Measurements from ENCODE around the gene RANBP3L.

- no peak for TF ChIP-seq REST (IDR thresholded peaks at IDR 0.05; ENCODE audit: insufficient read depth in 1 of 2, low read depth in 2 of 2, low read length in 2 of 2)
- no peak for TF ChIP-seq POLR2AphosphoS5 (IDR thresholded peaks at IDR 0.05; ENCODE audit: low read depth, low read length)
- TF ChIP-seq TAF1 (IDR thresholded peaks at IDR 0.05; ENCODE audit: borderline replicate concordance, insufficient read depth, low read length): no peak
- TF ChIP-seq SIN3A (IDR thresholded peaks at IDR 0.05; ENCODE audit: borderline replicate concordance, insufficient read depth, low read length): no peak
- no peak for TF ChIP-seq FOXP2 (optimal IDR thresholded peaks at IDR 0.05; ENCODE audit: borderline replicate concordance, extremely low read depth, extremely low read length, insufficient read depth)
These were observed 2.5 kb upstream of the RANBP3L start for GRCh38 chr5:36304095-36304805.

Measured in PFSK-1 (cell line).